ENCODE data around the gene CER1. TPM values are rescaled to one million over a fixed set of nuclear protein-coding genes. Genes with fewer than 3 reads are reported as not detected.

The CER1 gene
- total and polyA plus RNA-seq, 2 of the 4 experiments (the other 2 are of a cell fraction), result not detected

GRCh38 chr9:14746626-14747025, 24.1 kb upstream of the CER1 start:
- H3K9me3 ChIP-seq (ENCODE audit: control insufficient read depth, insufficient read depth, low read length), result no peaks in the 10 kb centered on the region
- no peak overlapping the region for H4K91ac ChIP-seq (ENCODE audit: insufficient read depth, low read depth, low read length)
- DNase-seq (no peak), ATAC-seq (ENCODE audit: low read depth) (no peak)
- H2AFZ ChIP-seq (replicated peaks; ENCODE audit: low read length, poor library complexity), result no peak overlapping the region
- H3K4me3 ChIP-seq (ENCODE audit: insufficient read depth, low read depth, low read length), result no peak overlapping the region
- H3K9me1 ChIP-seq (ENCODE audit: insufficient read depth, low read length), result no peaks in the 10 kb centered on the region
- H3K23ac ChIP-seq (ENCODE audit: low read depth, low read length), result no peak overlapping the region
- H3K4me1 ChIP-seq (ENCODE audit: control insufficient read depth, insufficient read depth, low read length), result no peaks in the 10 kb centered on the region
- POLR2A ChIA-PET (ENCODE audit: unreplicated experiment), result no interaction called here
- no peak overlapping the region for H3K56ac ChIP-seq (ENCODE audit: extremely low read depth, insufficient read depth, low read length)
- no peak overlapping the region for H2BK15ac ChIP-seq (ENCODE audit: low read depth, low read length)
- no peak overlapping the region for H3K18ac ChIP-seq (ENCODE audit: low read depth, low read length)
- CTCF ChIA-PET, result no interaction called here
- no peak overlapping the region for H2BK5ac ChIP-seq (ENCODE audit: low read depth, low read length, poor library complexity, severe bottlenecking)
- H3K79me1 ChIP-seq (ENCODE audit: low read depth in 1 of 2, low read length in 2 of 2), result no peaks in the 10 kb centered on the region
- H3K9ac ChIP-seq (ENCODE audit: low read depth, low read length), result no peak overlapping the region
- H3K4ac ChIP-seq (ENCODE audit: low read depth, low read length), result no peak overlapping the region
- H2AK9ac ChIP-seq (replicated peaks; ENCODE audit: low read depth, low read length, poor library complexity), result no peak overlapping the region
- H3K27me3 ChIP-seq (ENCODE audit: control insufficient read depth, insufficient read depth, low read length), result no peaks in the 10 kb centered on the region
- intact Hi-C loops (cut with micrococcal nuclease) (no loop called here), dilution Hi-C loops (cut with HindIII; ENCODE audit: low sequenced_read_pairs, unreplicated experiment) (no loop called here), in situ Hi-C loops (cut with MboI; ENCODE audit: low sequenced_read_pairs) (no loop called here)
- WGBS, 2 experiments (ENCODE audit: extremely low coverage in 2 of 2, insufficient read length in 1 of 2), result no CpG with 5 or more reads among the region's 3 CpGs
- TF ChIP-seq CTCF (conservative IDR thresholded peaks at IDR 0.05; ENCODE audit: low read depth, low read length), result no peak
- TF ChIP-seq BHLHE40 (IDR thresholded peaks at IDR 0.05; ENCODE audit: low read depth, low read length), result no peak
- no peak for TF ChIP-seq MXI1 (IDR thresholded peaks at IDR 0.05; ENCODE audit: borderline replicate concordance, low read depth, low read length)
- no peak for TF ChIP-seq CHD1 (IDR thresholded peaks at IDR 0.05; ENCODE audit: low read depth, low read length)
- no peak for TF ChIP-seq MAFK (IDR thresholded peaks at IDR 0.05; ENCODE audit: low read depth, low read length)
- TF ChIP-seq ELK1 (IDR thresholded peaks at IDR 0.05; ENCODE audit: borderline replicate concordance, low read depth, low read length), result no peak
- TF ChIP-seq CEBPB (IDR thresholded peaks at IDR 0.05; ENCODE audit: low read depth, low read length), result no peak
- TF ChIP-seq USF2 (IDR thresholded peaks at IDR 0.05; ENCODE audit: low read depth, low read length), result no peak
- TF ChIP-seq FOS (IDR thresholded peaks at IDR 0.05; ENCODE audit: low read depth, low read length), result no peak
- TF ChIP-seq RFX5 (IDR thresholded peaks at IDR 0.05; ENCODE audit: low read depth, low read length), result no peak
- no peak overlapping the region for H2AK5ac ChIP-seq (ENCODE audit: low read depth, low read length)
- no peak overlapping the region for H3K14ac ChIP-seq (replicated peaks; ENCODE audit: low read depth, low read length)
- no peaks in the 10 kb centered on the region for H4K20me1 ChIP-seq (ENCODE audit: insufficient read depth, low read length)
- no TSS peak for BruUV-seq (replicated peaks)
- no peak overlapping the region for H3K27ac ChIP-seq (ENCODE audit: insufficient read depth, low read length)
- H4K8ac ChIP-seq (ENCODE audit: low read depth in 2 of 2, low read length in 2 of 2), result no peak overlapping the region
- H3K36me3 ChIP-seq (ENCODE audit: control insufficient read depth, insufficient read depth, low read length), result no peaks in the 10 kb centered on the region
- no peak overlapping the region for H4K5ac ChIP-seq (ENCODE audit: low read depth, low read length)
- H2BK20ac ChIP-seq (ENCODE audit: low read depth, low read length), result no peak overlapping the region
- H3K4me2 ChIP-seq (ENCODE audit: low read depth, low read length), result no peak overlapping the region
- no peak overlapping the region for H2BK120ac ChIP-seq (ENCODE audit: low read depth, low read length)

Measured in IMR-90 (cell line).